Astrocyte of the cerebellum (primary cell): ENCODE results near the gene TSEN2.
A peak's percentile ranks its signal among the peaks of the same experiment; 100 is the strongest.

Experiments
- DNase-seq: peaks from one replicate; pipeline ENCODE4 v3.0.0-alpha.2; 2011; ENCODE audit warnings: low read depth
- H3K4me3 ChIP-seq: 2 replicates; pipeline ENCODE4 v1.5.1; 2011; ENCODE audit warnings: mild to moderate bottlenecking, low read depth, low read length, moderate library complexity
- CTCF ChIP-seq: IDR thresholded peaks from 2 replicates; pipeline ENCODE4 v1.5.1; 2012; ENCODE audit warnings: low read length, low read depth, moderate library complexity, mild to moderate bottlenecking; ENCODE audit errors: missing control alignments
- in situ Hi-C: cut with HindIII; loops from 2 replicates; pipeline ENCODE4 v1.10.0; 2017; ENCODE audit warnings: low sequenced_read_pairs

TSEN2 gene

GRCh38 chr3:12495749-12496452 is 11.6 kb downstream of the TSEN2 start:
- peak; percentile 2 for TF ChIP-seq CTCF
- DNase-seq: no peak
- in situ Hi-C loops: loop anchor here (25.0 kb wide), 1 partner anchor 359 kb away; no protein-coding TSS in a partner anchor
- no peak overlapping the region for H3K4me3 ChIP-seq

GRCh38 chr3:12496453-12496761 is 12.1 kb downstream of the TSEN2 start:
- no peak for TF ChIP-seq CTCF
- DNase-seq: no peak
- H3K4me3 ChIP-seq: no peak overlapping the region
- in situ Hi-C loops: loop anchor here (25.0 kb wide), 1 partner anchor 359 kb away; no protein-coding TSS in a partner anchor

- in situ Hi-C loops: loop anchor here (25.0 kb wide), 1 partner anchor 362 kb away; no protein-coding TSS in a partner anchor
- no peak overlapping the region for H3K4me3 ChIP-seq
- DNase-seq: no peak
- no peak for TF ChIP-seq CTCF
Measured at GRCh38 chr3:12499474-12499873, 15.2 kb downstream of the TSEN2 start.

GRCh38 chr3:12501360-12502020 is 17.2 kb downstream of the TSEN2 start:
- no peak overlapping the region for H3K4me3 ChIP-seq
- no peak for DNase-seq
- in situ Hi-C loops: no loop called here
- no peak for TF ChIP-seq CTCF

- TF ChIP-seq CTCF: no peak
- no peak overlapping the region for H3K4me3 ChIP-seq
- no peak for DNase-seq
- in situ Hi-C loops: no loop called here
Measured at GRCh38 chr3:12503126-12503957, 19.1 kb downstream of the TSEN2 start.

- DNase-seq: no peak
- H3K4me3 ChIP-seq: no peak overlapping the region
- in situ Hi-C loops: no loop called here
- no peak for TF ChIP-seq CTCF
Measured at GRCh38 chr3:12506201-12506709, 22.0 kb downstream of the TSEN2 start.
